ENCODE data around the gene REXO1.

DNA sequence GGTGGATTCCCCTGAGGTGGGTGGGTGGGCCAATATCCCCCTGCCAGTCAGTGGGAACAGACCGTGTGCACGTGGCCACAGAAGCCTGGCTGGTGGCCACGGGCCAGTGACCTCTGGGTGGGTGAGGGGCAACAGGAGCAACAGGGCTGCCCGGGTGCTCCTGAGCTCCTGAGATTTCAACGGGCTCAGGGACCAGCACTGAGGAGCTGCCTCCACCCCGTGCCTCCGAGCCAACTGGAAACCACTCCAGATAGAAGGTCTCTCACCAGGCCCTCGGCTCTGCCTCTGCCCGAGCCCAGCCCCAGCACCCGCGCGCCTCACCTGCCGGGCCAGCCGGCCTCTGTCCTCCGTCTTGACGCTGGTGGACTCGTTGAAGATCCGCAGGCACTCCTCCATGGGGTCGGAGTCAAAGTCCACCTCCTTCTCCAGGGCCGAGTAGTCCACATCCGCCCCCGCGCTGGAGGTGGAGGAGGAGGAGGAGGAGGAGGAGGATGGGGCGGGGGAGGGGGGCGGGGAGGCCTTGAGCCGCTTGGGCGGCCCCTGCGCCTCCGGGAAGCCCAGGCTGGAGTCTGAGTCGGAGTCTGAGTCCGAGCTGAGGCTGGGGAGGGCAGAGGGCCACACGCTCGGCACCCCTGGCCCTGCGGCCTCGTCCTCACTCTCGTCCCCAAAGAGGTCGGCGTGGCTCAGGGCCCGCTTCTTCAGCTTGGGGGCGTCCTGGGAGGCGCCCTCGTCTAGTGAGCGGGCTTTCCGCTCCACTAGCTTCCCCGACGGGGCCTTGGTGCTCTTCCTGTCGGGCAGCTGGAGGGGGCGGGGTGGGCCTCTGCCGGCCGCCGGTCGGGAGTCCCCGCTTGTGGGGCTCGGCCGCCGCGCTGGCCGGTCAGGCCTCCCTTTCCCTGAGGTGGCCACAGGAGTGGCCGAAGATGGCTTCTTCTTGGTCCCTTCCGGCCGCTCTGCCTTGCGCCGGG is 21.4 kb downstream of the REXO1 start:
- TF ChIP-seq CTCF (IDR thresholded peaks at IDR 0.05; ENCODE audit: low read length) (no peak), EZH2phosphoT487 (IDR thresholded peaks at IDR 0.05; ENCODE audit: low read length) (no peak)

All from MM.1S (cell line).